Subcutaneous adipose tissue (tissue), 4 donors: Measurements from ENCODE around the gene STUM. TPM values are rescaled to one million over a fixed set of nuclear protein-coding genes. Genes with fewer than 3 reads are reported as not detected.

Source experiments
- total RNA-seq, 4 donors: library from RNA; depleted of rRNA; stranded (reverse); fragments of >200 nt; gene quantifications; one replicate each; pipeline ENCODE4 v1.1.0, GENCODE V29; 2016
- TF ChIP-seq, protein P1 (sequence below): fragments of 450-650 bp; IDR thresholded peaks from one replicate; pipeline ENCODE4 v1.5.1; 2016; ENCODE audit warnings: low read depth, mild to moderate bottlenecking, control low read depth, antibody characterized with exemption, moderate library complexity

Gene STUM
- total RNA-seq, 4 donors from 2014 or later, result 0.16 to 4.1 (median 1.4) TPM

GRCh38 chr1:226650236-226650841 is 101.8 kb downstream of the STUM start:
- TF ChIP-seq, protein P1, sequence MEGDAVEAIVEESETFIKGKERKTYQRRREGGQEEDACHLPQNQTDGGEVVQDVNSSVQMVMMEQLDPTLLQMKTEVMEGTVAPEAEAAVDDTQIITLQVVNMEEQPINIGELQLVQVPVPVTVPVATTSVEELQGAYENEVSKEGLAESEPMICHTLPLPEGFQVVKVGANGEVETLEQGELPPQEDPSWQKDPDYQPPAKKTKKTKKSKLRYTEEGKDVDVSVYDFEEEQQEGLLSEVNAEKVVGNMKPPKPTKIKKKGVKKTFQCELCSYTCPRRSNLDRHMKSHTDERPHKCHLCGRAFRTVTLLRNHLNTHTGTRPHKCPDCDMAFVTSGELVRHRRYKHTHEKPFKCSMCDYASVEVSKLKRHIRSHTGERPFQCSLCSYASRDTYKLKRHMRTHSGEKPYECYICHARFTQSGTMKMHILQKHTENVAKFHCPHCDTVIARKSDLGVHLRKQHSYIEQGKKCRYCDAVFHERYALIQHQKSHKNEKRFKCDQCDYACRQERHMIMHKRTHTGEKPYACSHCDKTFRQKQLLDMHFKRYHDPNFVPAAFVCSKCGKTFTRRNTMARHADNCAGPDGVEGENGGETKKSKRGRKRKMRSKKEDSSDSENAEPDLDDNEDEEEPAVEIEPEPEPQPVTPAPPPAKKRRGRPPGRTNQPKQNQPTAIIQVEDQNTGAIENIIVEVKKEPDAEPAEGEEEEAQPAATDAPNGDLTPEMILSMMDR, result no peak

DNA sequence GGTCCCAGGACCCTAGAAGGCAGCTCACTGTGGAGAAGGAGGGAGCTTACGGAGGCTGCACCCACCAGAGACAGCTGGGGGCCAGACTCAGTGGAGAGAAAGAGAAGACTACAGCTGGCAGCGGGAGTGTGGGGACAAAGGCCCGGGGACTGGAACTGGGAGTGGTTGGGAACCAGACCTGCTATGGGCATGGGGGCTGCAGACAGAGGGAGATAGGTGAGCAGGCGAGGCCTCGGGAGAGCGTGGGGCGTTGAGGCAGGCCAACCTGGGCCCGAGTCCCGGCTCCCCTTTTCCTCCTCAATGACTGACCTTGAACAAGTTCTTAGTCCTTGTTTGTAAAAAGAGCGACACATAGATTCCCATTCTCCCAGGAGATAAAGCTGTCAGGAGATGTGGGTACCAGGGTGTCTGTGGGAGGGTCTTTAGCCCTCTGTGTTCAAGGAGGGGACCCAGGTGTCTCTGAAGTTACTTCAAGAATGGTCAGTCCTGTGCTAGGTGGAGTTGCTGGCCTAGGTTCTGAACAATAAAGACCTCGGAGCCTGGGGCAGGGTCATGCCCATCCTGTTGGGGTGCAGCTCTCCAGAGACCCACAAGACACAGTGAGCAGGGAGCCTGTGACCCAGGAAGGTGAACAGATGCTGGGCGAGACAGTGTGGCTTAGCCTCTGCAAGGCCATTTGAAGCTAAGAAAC is 102.6 kb downstream of the STUM start:
- TF ChIP-seq, protein P1, result no peak

DNA sequence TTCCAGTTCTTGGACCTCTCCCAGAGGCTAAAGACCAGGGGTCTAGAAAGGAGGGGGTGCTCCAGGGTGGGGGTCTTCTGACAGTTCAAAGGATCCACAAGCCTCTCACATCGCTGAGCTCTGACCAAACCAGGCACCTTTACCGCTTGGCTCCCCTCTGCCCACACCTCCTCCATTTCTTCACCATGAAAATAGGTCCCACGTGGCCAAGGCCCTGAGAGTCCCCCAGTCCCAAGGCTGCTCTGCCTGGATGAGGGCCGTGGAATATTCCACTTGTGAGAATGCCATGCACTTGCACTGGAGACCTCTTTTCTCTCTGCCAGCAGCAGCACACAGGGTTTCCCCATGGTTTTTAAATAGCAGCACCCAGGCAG is 103.2 kb downstream of the STUM start:
- TF ChIP-seq, protein P1, result no peak

- TF ChIP-seq, protein P1, result no peak
Observed at GRCh38 chr1:226652613-226653012, 104.0 kb downstream of the STUM start.

DNA sequence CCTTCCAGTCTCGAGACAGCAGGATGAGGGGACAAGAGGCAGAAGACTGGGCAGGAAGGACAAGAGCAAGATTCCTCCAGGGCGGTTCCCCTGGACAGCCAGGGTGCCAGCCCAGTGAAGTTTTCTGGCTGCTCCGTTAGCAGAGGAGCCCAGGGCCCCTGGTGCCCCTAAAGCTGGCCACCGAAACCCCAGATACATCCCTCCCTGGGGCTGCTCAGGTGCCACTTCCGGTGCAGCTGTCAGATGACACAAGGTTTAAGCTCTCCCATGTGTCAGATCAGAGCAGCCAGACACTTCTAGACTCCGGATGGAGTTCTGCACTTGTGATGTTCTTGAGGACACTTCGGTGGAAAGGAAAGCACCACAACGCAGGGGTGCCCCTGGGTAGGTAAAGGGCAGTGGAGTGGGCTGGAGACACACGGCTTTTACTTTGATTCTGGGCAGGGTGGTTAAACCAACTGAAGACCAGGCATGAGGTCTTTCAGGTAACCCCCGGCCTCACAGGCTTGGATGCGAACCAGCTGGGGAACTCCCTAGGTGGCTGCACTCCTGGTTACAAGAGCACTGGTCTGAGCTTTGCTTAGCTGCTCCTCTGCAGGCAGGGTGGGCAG is 104.9 kb downstream of the STUM start:
- TF ChIP-seq, protein P1, result no peak

DNA sequence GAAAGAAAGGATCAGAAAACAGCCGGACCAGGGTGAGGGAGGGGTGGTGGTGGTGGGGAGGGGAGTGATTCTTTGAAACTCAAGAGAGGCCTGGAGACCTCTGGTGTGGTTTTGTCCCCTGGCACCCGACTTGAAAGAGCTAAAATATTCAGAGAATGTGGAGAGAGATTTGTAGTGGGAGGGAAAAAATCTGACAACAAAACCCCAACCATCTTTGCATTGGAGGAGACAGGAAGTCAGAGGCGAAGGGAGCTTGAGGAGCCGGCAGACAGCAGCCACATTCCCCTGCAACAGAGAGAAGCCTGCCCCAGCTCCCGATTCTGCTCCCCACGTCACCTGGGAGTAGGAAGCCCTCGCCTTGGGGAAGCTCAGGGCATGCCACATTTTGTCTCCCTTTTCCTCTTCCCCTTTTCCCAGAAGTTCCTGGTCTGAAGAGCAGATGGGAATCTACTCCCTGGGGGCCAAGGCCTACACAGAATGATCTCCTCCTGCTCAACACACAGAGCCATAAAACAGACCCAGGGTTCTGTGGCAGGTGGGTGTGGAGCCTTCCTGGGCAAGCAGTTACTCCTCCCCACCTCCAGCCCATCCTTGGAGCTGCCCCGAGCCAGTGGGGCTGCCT is 105.6 kb downstream of the STUM start:
- TF ChIP-seq, protein P1, result no peak

- TF ChIP-seq, protein P1, result no peak
Observed at GRCh38 chr1:226654668-226655055, 106.1 kb downstream of the STUM start.
